OCI-LY3 (cell line): ENCODE data around the gene MTCL1.

Experiments used
- H2AFZ ChIP-seq: fragments of 200-600, 300-600 bp; shearing (Covaris generic); 2 replicates; pipeline ENCODE4 v1.6.0; 2014; ENCODE audit warnings: antibody characterized with exemption, low read depth, low read length
- H3K27ac ChIP-seq: fragments of 200-600, 300-600 bp; sonication (generic); 2 replicates; pipeline ENCODE4 v1.5.1; 2014; ENCODE audit warnings: mild to moderate bottlenecking, low read length, moderate library complexity, mixed read lengths
- H3K27me3 ChIP-seq: fragments of 200-600, 300-600 bp; sonication (generic); 2 replicates; pipeline ENCODE4 v1.6.1; 2014; ENCODE audit warnings: low read depth, low read length, mixed read lengths
- H3K36me3 ChIP-seq: fragments of 200-600, 300-600 bp; sonication (generic); replicated peaks from 2 replicates; pipeline ENCODE3; 2014; ENCODE audit warnings: low read depth, low read length, mixed read lengths
- H3K4me1 ChIP-seq: fragments of 300-600, 200-600 bp; sonication (generic); 2 replicates; pipeline ENCODE4 v1.6.1; 2014; ENCODE audit warnings: low read length, mixed read lengths
- H3K4me2 ChIP-seq: fragments of 200-600, 300-600 bp; sonication (generic); 2 replicates; pipeline ENCODE4 v1.6.1; 2014; ENCODE audit warnings: low read length, mixed read lengths
- H3K4me3 ChIP-seq: fragments of 300-600, 200-600 bp; sonication (generic); 2 replicates; pipeline ENCODE4 v1.5.1; 2014; ENCODE audit warnings: antibody characterized with exemption, mild to moderate bottlenecking, low read length, moderate library complexity
- H3K79me2 ChIP-seq: fragments of 300-600, 200-600 bp; shearing (Covaris generic); 2 replicates; pipeline ENCODE4 v1.6.1; 2014; ENCODE audit warnings: mild to moderate bottlenecking, low read length, mixed read lengths
- H3K9ac ChIP-seq: fragments of 300-600, 200-600 bp; shearing (Covaris generic); 2 replicates; pipeline ENCODE4 v1.6.0; 2014; ENCODE audit warnings: mild to moderate bottlenecking, low read length, moderate library complexity
- H3K9me3 ChIP-seq: fragments of 200-600, 300-600 bp; shearing (Covaris generic); 2 replicates; pipeline ENCODE4 v1.6.1; 2014; ENCODE audit warnings: low read length, mixed read lengths; ENCODE audit not compliant: insufficient read depth
- H4K20me1 ChIP-seq: fragments of 200-600, 300-600 bp; sonication (generic); 2 replicates; pipeline ENCODE4 v1.6.1; 2016; ENCODE audit warnings: low read length, mixed read lengths; ENCODE audit not compliant: insufficient read depth
- CTCF ChIP-seq: fragments of 200-600, 300-600 bp; sonication (generic); IDR thresholded peaks from 2 replicates; pipeline ENCODE4 v1.5.1; 2014; ENCODE audit warnings: antibody characterized with exemption, low read length, low read depth
- EZH2phosphoT487 ChIP-seq: fragments of 200-600 bp; shearing (Covaris generic); IDR thresholded peaks from 2 replicates; pipeline ENCODE4 v1.6.1; 2018; ENCODE audit warnings: antibody characterized with exemption, mixed run types, low read depth

MTCL1 gene

GRCh38 chr18:8741117-8741516 is 35.8 kb downstream of the MTCL1 start:
- H3K9me3 ChIP-seq: peaks cover 13% of the 10 kb centered on the region
- H3K4me2 ChIP-seq: no peak overlapping the region
- H3K79me2 ChIP-seq: no peaks in the 10 kb centered on the region

GRCh38 chr18:8741532-8741931 is 36.2 kb downstream of the MTCL1 start:
- H3K4me2 ChIP-seq: no peak overlapping the region
- peaks cover 47% of the 10 kb centered on the region for H3K36me3 ChIP-seq
- H3K9me3 ChIP-seq: peaks cover 13% of the 10 kb centered on the region
- no peak overlapping the region for H3K27ac ChIP-seq
- H3K9ac ChIP-seq: no peak overlapping the region
- peaks cover 8% of the 10 kb centered on the region for H3K4me1 ChIP-seq
- TF ChIP-seq CTCF (no peak), EZH2phosphoT487 (no peak)
- H4K20me1 ChIP-seq: no peaks in the 10 kb centered on the region
- no peak overlapping the region for H2AFZ ChIP-seq
- no peaks in the 10 kb centered on the region for H3K79me2 ChIP-seq
- H3K4me3 ChIP-seq: no peak overlapping the region
- H3K27me3 ChIP-seq: no peaks in the 10 kb centered on the region

More at GRCh38 chr18:8741117-8741516, 35.8 kb downstream of the MTCL1 start:
- Histone ChIP-seq H3K27ac (no peak overlapping the region), H3K4me3 (no peak overlapping the region), H3K27me3 (no peaks in the 10 kb centered on the region), H3K9ac (no peak overlapping the region), H3K4me1 (peaks cover 8% of the 10 kb centered on the region), H2AFZ (no peak overlapping the region), H3K36me3 (peaks cover 47% of the 10 kb centered on the region), H4K20me1 (no peaks in the 10 kb centered on the region)
- TF ChIP-seq EZH2phosphoT487 (no peak), CTCF (no peak)

- Histone ChIP-seq H3K4me2 (no peak overlapping the region), H2AFZ (no peak overlapping the region), H4K20me1 (no peaks in the 10 kb centered on the region), H3K36me3 (peaks cover 47% of the 10 kb centered on the region), H3K9ac (no peak overlapping the region), H3K27ac (no peak overlapping the region), H3K4me3 (no peak overlapping the region), H3K4me1 (peaks cover 8% of the 10 kb centered on the region), H3K27me3 (no peaks in the 10 kb centered on the region), H3K79me2 (no peaks in the 10 kb centered on the region), H3K9me3 (peaks cover 13% of the 10 kb centered on the region)
- TF ChIP-seq EZH2phosphoT487: no peak
- no peak for TF ChIP-seq CTCF
These were observed 37.3 kb downstream of the MTCL1 start for GRCh38 chr18:8742387-8743361.

- Histone ChIP-seq H4K20me1 (no peaks in the 10 kb centered on the region), H3K9me3 (peaks cover 13% of the 10 kb centered on the region), H3K36me3 (peaks cover 45% of the 10 kb centered on the region), H3K79me2 (no peaks in the 10 kb centered on the region), H3K4me3 (no peak overlapping the region), H3K9ac (no peak overlapping the region), H3K27me3 (no peaks in the 10 kb centered on the region), H3K27ac (no peak overlapping the region), H2AFZ (no peak overlapping the region), H3K4me2 (no peak overlapping the region), H3K4me1 (peaks cover 8% of the 10 kb centered on the region)
- TF ChIP-seq EZH2phosphoT487: no peak
- TF ChIP-seq CTCF: no peak
These were observed 38.7 kb downstream of the MTCL1 start for GRCh38 chr18:8744038-8744437.
